Esophagus (tissue), 2 donors: ENCODE measurements around the gene PRTFDC1. TPM values are rescaled to one million over a fixed set of nuclear protein-coding genes. Genes with fewer than 3 reads are reported as not detected.
"Not testable (repeated sequence)": the region's sequence is repeated elsewhere in the genome, so short reads cannot be mapped to it uniquely, and the experiment has no call there.

Source experiments
- H3K27ac ChIP-seq, 2 donors: one replicate each; pipeline ENCODE4 v1.5.1; 2013; ENCODE audit warnings: low read depth in 2 of 2, mild to moderate bottlenecking in 2 of 2, inconsistent platforms in 1 of 2, low read length in 1 of 2, moderate library complexity in 1 of 2
- H3K27me3 ChIP-seq, 2 donors: one replicate each; pipeline ENCODE4 v1.6.1; 2013; ENCODE audit warnings: low read length in 2 of 2, control low read depth in 1 of 2, mild to moderate bottlenecking in 1 of 2; ENCODE audit not compliant: insufficient read depth in 2 of 2, control insufficient read depth in 1 of 2
- H3K36me3 ChIP-seq, 2 donors: one replicate each; pipeline ENCODE4 v1.6.1; 2013; ENCODE audit warnings: low read length in 1 of 2; ENCODE audit not compliant: control insufficient read depth in 2 of 2, insufficient read depth in 2 of 2
- H3K4me1 ChIP-seq, 2 donors: one replicate each; pipeline ENCODE4 v1.6.1; 2013; ENCODE audit warnings: low read length in 1 of 2; ENCODE audit not compliant: control insufficient read depth in 2 of 2, insufficient read depth in 2 of 2
- H3K4me3 ChIP-seq, 2 donors: one replicate each; pipeline ENCODE4 v1.5.1; 2013; ENCODE audit warnings: low read length in 2 of 2, mild to moderate bottlenecking in 2 of 2, low read depth in 1 of 2, moderate library complexity in 1 of 2
- H3K9me3 ChIP-seq, 2 donors: one replicate each; pipeline ENCODE4 v1.6.1; 2013; ENCODE audit warnings: mild to moderate bottlenecking in 2 of 2, low read depth in 1 of 2, low read length in 1 of 2, moderate library complexity in 1 of 2; ENCODE audit not compliant: control insufficient read depth in 2 of 2, insufficient read depth in 1 of 2
- WGBS, 2 donors: extraction: QIAGEN DNeasy Blood & Tissue Kit; methylation state at CpG; one replicate each; pipeline ENCODE4 v1.1.7; 2013; 5-methylcytosine and 5-hydroxymethylcytosine counted together
- polyA plus RNA-seq, 2 donors: library from polyadenylated mRNA; stranded (reverse); fragments of 200-250 nt; gene quantifications; one replicate each; pipeline ENCODE4 v1.2.3, GENCODE V29; 2013
- donor health status: healthy with polysubstance abuse.
- donor health status: Bipolar disorder and iron deficiency.

PRTFDC1 gene
- polyA plus RNA-seq, 2 donors = 0.98 to 1.0 TPM

GRCh38 chr10:24843256-24843655 is 109.2 kb downstream of the PRTFDC1 start:
- Histone ChIP-seq H3K27ac (no peak overlapping the region), H3K9me3 (no peaks in the 10 kb centered on the region), H3K36me3 (no peaks in the 10 kb centered on the region), H3K4me3 (no peak overlapping the region), H3K4me1 (no peaks in the 10 kb centered on the region), H3K27me3 (no peaks in the 10 kb centered on the region)
- 48 to 80% methylated on average over 2 of the region's 2 CpGs for WGBS, 2 donors

GRCh38 chr10:24842856-24843255 is 109.5 kb downstream of the PRTFDC1 start:
- H3K4me1 ChIP-seq = no peaks in the 10 kb centered on the region
- WGBS, 2 donors = 62 to 66% methylated on average over 2 of the region's 2 CpGs
- H3K27ac ChIP-seq = no peak overlapping the region

GRCh38 chr10:24841530-24841929 is 110.9 kb downstream of the PRTFDC1 start:
- Histone ChIP-seq H3K9me3 (no peaks in the 10 kb centered on the region), H3K4me1 (no peaks in the 10 kb centered on the region), H3K27ac (no peak overlapping the region), H3K4me3 (no peak overlapping the region), H3K36me3 (no peaks in the 10 kb centered on the region), H3K27me3 (no peaks in the 10 kb centered on the region)
- WGBS, 2 donors = 70 to 71% methylated on average over 2 of the region's 2 CpGs

More at GRCh38 chr10:24842856-24843255, 109.5 kb downstream of the PRTFDC1 start:
- Histone ChIP-seq H3K4me3 (no peak overlapping the region), H3K27me3 (no peaks in the 10 kb centered on the region), H3K36me3 (no peaks in the 10 kb centered on the region), H3K9me3 (no peaks in the 10 kb centered on the region)

GRCh38 chr10:24840784-24841183 is 111.6 kb downstream of the PRTFDC1 start:
- Histone ChIP-seq H3K27me3 (no peaks in the 10 kb centered on the region), H3K36me3 (no peaks in the 10 kb centered on the region), H3K4me1 (no peaks in the 10 kb centered on the region), H3K4me3 (no peak overlapping the region), H3K27ac (no peak overlapping the region), H3K9me3 (no peaks in the 10 kb centered on the region)

GRCh38 chr10:24837781-24838180 is 114.6 kb downstream of the PRTFDC1 start:
- 77 to 82% methylated on average over 2 of the region's 2 CpGs for WGBS, 2 donors
- H3K27ac ChIP-seq = not testable (repeated sequence)

GRCh38 chr10:24834869-24835268 is 117.5 kb downstream of the PRTFDC1 start:
- Histone ChIP-seq H3K4me3 (no peak overlapping the region), H3K4me1 (no peaks in the 10 kb centered on the region), H3K36me3 (no peaks in the 10 kb centered on the region), H3K9me3 (no peaks in the 10 kb centered on the region), H3K27me3 (no peaks in the 10 kb centered on the region), H3K27ac (no peak overlapping the region)
- WGBS, 2 donors = 66 to 100% methylated on average over 2 of the region's 2 CpGs

More at GRCh38 chr10:24837781-24838180, 114.6 kb downstream of the PRTFDC1 start:
- H3K27me3 ChIP-seq, H3K4me1 ChIP-seq, H3K4me3 ChIP-seq, H3K36me3 ChIP-seq, H3K9me3 ChIP-seq: not testable (repeated sequence)

GRCh38 chr10:24826009-24826408 is 126.4 kb downstream of the PRTFDC1 start:
- no peaks in the 10 kb centered on the region for H3K27me3 ChIP-seq
- H3K4me3 ChIP-seq = no peak overlapping the region
- no peaks in the 10 kb centered on the region for H3K9me3 ChIP-seq
- no peaks in the 10 kb centered on the region for H3K36me3 ChIP-seq
- no peak overlapping the region for H3K27ac ChIP-seq
- H3K4me1 ChIP-seq = no peaks in the 10 kb centered on the region
- 8 to 15% methylated on average over 4 of the region's 4 CpGs for WGBS, 2 donors

- no peaks in the 10 kb centered on the region for H3K9me3 ChIP-seq
- no peak overlapping the region for H3K4me3 ChIP-seq
- no peak overlapping the region for H3K27ac ChIP-seq
- no peaks in the 10 kb centered on the region for H3K27me3 ChIP-seq
- H3K4me1 ChIP-seq = peaks cover 0 to 3% of the 10 kb centered on the region in 2 donors
- WGBS, 2 donors = 11 to 15% methylated on average over 1 of the region's 1 CpG
- H3K36me3 ChIP-seq = no peaks in the 10 kb centered on the region
Measured at GRCh38 chr10:24825551-24825950, 126.9 kb downstream of the PRTFDC1 start.

GRCh38 chr10:24824536-24824935 is 127.9 kb downstream of the PRTFDC1 start:
- 57 to 61% methylated on average over 2 of the region's 2 CpGs for WGBS, 2 donors
- H3K4me3 ChIP-seq = no peak overlapping the region
- no peaks in the 10 kb centered on the region for H3K36me3 ChIP-seq
- H3K27ac ChIP-seq = no peak overlapping the region
- H3K9me3 ChIP-seq = no peaks in the 10 kb centered on the region
- no peaks in the 10 kb centered on the region for H3K27me3 ChIP-seq
- peaks cover 0 to 4% of the 10 kb centered on the region in 2 donors for H3K4me1 ChIP-seq

GRCh38 chr10:24824124-24824523 is 128.3 kb downstream of the PRTFDC1 start:
- Histone ChIP-seq H3K4me1 (peaks cover 0 to 4% of the 10 kb centered on the region in 2 donors), H3K9me3 (no peaks in the 10 kb centered on the region), H3K36me3 (no peaks in the 10 kb centered on the region), H3K4me3 (no peak overlapping the region), H3K27ac (no peak overlapping the region), H3K27me3 (no peaks in the 10 kb centered on the region)
